ENCODE results near the gene ZNF536. TPM values are rescaled to one million over a fixed set of nuclear protein-coding genes. Genes with fewer than 3 reads are reported as not detected.
"Not testable (repeated sequence)": the region's sequence is repeated elsewhere in the genome, so short reads cannot be mapped to it uniquely, and the experiment has no call there.

ZNF536 gene
- total RNA-seq, 1 donor from 2014 or later = 0.75 TPM

DNA sequence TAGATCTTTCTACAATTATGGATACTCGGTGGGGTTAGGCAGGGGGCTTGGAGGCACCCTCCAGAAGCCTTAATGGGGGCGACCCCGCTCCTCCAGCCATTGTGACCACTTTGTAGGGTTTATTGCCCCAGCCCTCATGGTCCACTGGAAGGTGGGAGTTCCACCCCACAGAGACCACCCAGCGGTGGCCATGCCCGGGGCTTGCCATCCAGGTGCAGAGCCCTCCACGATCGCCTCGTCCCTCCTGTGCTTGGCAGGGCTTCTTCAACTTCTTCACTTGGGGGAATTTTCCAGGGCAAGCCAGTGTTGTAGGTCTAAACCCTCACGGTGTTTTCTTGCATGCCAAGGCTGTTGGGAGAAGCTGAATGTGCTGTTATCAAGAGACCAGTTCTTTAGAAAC is 16.1 kb downstream of the ZNF536 start:
- DNase-seq (ENCODE audit: low read depth) = no peak

DNA sequence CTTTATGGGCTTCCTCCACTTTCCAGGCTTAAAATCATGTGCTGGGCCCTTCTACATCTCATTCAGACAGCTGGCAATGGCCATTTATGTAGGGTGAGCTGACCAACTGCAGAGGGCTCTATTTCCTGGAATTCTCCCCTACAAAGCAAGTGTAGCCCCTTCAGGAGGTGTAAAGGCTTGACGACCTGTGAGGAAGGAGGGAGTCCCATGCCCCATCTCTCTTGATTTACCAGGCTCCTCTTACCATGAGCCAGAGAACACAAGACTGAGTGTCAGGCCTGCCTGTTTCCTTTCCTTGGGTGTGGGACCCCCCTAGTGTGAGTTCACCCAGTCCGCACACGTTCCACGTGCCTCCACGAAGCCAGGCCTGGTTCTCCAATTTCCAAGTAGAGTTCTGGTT is 16.6 kb downstream of the ZNF536 start:
- no peak for DNase-seq (ENCODE audit: low read depth)

DNA sequence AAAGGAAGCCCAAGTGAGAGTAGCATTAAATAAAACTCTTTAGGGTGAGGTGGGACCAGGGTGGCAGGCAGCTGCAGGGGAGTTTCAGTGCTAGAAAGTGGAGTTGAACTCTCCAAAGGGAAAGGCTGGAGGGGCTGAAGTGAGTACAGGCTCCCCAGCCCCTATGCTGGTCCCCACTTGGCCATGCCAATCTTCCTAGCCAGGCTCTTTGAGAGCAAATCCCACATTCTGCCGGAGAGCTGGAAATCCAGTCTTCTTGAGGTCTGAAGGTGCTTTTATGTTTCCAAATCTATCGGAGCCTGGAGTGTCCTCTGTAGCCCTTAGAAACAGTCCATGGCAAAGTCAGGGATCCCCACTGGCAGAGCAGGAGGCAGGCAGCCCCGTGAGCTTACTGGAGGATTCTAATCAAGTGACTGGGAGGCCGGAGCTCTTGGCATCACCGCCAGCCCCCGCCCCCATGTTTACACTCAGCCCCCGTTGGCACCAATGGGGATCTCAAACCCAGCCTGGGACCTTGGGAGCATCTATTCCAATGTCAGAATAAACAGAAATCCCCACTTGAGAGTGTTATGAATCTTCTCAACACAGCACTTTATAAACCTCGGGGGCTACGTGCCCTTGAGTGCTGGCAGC is 18.3 kb downstream of the ZNF536 start:
- no peak for DNase-seq (ENCODE audit: low read depth)

DNA sequence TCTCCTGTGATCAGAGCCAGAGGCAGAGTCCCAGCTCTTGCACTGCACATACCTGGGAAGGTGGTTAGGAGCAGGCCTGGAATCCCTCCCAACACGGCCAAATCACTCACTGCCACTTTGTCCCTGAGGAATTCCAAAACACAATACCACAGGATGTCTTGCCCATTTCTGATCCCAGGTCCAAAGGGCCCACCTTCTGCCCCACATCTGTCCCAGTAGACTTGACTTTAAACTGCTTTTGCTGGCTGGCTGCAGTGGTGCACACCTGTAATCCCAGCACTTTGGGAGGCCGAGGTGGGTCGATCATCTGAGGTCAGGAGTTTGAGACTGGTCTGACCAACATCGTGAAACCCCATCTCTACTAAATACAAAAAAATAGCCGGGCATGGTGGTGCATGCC is 18.9 kb downstream of the ZNF536 start:
- no peak for DNase-seq (ENCODE audit: low read depth)

DNA sequence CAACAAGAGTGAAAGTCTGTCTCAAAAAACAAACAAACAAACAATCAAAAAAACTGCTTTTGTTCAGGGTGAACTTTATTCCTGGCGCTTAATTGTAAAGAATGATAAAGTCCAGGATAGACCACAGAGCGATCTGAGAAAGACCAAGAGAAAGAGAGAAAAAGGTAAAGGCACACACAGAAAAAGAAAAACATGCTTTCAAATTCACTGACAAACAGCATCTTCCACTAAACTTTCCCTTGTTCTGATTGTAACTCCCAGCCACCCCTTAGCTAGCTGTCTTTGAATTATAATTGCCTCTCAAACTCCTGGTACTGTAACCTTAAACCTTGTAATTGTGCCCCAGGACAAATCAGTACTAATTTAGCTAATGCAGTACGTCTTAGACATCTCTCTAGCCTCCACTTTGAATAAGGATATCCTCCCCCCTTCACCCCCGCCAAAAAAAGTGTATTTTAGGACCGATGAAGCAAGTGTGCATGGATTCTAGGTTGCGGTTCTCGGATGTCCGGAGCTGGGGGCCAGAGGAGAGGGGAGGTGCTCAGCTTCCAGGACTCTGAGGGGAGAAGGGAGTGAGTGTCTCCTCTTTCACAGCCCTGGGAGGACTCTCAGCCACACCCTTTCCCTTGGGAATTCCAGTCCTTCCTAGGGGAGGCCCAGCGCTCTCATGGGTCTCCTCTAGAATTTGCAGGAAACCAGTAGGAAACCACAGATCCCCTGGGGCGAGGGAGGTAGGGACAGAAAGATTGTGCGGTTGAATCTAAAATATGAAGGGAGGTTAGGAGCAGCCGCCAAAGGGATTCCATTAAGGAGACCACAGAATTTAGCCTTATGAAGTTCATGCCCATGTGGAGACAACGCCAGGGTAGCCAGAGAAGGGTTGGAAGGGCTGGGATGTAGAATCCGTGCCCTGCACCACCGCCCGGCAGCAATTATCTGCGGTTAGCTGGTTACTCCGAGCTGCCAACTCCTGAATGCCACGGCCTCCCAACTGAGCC is 19.7 kb downstream of the ZNF536 start:
- DNase-seq (ENCODE audit: low read depth) = peak; percentile 3

DNA sequence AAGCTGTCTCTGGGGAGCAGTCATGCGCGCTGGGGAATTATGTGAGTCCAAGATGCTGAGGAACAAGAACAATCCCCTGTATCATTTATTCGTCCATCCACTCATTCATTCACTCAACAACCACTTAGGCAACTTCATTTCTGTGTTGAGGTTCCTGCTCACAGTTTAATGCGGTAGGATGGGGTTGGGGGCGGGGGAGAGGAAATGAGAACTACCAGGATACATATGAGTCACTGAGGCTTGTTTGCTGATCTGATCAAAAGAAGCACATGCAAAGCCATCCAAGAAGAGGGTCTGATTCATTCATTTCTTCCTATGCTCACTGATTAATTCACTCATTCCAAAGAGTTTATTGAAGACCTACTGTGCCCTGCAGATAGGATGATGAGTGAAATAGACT is 20.9 kb downstream of the ZNF536 start:
- DNase-seq (ENCODE audit: low read depth) = peak; percentile 0

DNA sequence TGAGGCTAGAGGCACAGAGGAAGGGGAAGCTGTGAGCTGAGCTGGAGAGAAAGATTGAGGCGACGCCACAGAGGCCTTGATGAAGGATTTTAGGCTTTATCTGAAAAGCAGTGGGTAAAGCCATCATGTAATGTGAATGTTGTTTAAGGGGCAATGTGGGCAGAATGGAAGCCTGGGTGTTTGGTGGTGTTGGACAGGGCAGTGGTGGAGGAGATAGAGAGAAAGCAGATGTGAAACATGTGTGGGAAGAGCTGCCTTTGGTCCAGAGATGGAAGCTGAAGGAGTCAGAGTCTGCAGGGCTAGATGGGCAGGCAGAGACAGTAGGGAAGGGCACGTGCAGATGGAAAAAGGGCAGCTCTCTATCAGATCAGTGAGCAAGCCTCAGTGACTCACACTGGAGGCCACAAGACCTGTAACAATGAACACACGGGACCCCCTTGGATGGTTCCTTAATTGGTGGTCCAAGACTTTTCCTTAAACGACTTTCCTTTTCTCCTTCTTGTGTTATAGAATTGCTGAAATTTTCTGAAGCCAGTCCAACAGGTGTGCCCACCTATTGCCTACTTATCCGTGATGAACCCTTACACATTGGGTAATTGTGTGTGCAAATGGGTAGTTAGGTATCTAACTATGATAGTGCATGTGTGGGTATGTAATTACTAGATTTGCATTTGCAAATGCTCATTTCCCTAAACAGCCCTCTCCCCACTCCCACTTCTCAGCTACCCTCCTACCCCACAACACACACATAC is 21.7 kb downstream of the ZNF536 start:
- no peak for DNase-seq (ENCODE audit: low read depth)

DNA sequence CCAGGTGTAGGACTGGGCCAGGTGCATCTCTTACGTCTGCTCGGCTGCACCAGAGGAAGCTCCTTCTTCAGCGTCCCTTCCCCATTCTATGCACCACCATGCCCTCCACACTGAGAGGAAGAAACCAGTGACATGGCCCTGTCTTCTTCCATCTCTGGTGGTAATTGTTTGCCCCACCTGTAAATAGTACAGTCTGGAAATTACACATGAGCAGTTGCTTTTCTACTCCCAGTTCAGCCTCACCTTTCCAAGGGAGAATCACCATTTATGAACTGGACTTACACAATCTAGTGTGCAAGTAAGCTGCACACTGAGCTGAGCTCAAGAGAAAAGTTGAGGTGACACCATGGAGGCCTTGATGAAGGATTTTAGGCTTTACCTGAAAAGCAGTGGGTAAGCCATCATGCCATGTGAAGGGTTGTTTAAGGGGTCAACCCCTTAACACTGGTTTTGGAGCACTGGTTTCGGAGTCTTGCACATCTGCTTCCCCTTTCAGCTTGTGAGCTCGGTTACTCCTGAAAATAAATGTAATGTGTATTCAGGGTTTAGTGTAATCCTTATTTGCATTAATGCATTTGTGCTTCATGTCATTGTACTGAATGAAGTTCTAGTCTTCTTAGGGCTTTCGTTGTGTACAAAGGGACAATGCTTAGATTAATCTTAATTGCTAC is 22.4 kb downstream of the ZNF536 start:
- no peak for DNase-seq (ENCODE audit: low read depth)

DNA sequence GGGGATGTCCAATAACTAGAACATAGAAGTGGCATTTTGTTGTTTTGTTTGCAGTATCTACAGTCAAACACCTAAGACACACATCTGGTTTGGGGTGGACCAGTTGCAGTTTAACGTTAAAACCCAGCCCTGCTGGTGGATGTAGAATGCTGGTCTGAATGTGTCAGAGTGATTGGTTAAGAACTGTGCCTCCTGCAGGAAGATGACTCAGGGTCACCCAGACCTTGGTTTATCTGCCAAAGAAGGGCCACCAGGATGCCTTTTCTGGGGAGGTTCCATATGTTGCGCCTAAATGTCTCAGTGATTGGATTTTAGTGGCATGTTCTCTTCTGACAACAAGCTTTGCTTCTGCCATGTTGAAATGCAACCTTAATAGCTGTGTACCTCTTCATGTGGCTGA is 23.1 kb downstream of the ZNF536 start:
- no peak for DNase-seq (ENCODE audit: low read depth)

DNA sequence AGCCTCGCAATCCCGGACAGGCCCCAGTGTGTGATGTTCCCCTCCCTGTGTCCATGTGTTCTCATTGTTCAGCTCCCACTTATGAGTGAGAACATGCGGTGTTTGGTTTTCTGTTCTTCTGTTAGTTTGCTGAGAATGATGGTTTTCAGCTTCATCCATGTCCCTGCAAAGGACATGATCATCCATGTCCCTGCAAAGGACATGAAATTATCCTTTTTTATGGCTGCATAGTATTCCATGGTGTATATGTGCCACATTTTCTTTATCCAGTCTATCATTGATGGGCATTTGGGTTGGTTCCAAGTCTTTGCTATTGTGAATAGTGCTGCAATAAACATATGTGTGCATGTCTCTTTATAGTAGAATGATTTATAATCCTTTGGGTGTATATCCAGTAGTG is 26.4 kb downstream of the ZNF536 start:
- DNase-seq (ENCODE audit: low read depth) = not testable (repeated sequence)

DNA sequence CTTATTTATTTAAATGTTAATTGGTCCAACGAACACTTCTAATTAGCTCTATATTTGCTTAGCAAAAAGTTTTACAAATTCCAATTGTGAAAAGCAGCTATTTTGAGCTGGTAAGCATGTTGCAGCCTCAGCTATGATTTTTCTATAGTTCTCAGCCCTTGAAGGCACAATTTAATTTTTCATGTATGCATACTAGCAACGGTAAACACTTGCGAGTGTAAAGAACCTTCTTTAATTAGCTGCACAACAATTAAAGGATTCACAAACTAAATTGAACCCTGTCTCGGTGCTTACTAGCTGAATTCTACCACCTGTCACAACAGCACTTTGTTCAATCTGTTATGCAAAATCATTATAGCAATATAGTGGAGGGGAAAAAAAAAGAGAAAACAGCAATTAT is 29.8 kb downstream of the ZNF536 start:
- DNase-seq (ENCODE audit: low read depth) = no peak

DNA sequence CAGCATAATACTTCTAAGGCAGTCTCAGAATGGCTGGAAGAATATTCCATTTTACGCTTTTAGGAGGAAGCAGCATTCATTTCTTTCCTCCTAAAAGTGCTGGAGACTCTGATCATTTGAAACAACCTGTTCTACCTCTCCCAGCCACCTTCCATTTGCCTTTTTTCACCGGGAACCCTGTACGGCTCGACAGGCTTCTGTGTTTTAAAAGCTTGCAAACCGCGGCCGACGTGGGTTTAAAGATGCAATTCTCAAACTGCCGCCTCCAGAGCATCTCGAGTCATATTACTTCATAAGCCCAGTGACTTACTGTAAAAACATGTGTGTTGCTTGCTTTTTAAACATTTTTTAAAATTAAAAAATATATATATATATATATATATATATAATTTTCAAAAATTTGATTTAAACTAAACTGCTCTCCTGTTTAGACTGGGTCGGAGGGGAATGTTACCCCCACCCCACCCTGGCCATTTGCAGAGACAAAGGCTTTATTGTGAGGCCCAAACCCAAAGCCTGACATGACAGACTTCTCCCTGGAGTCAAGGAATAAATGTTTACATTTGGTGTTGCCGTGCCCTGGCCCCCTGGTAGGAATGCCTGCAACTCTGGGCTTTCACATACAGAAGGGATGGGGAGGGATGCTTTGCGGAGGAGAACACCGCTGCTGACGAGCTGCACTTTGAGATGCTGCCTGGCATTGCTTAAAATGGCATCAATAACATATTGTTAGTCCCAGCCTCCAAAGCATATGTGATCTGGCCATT is 30.4 kb downstream of the ZNF536 start:
- no peak for DNase-seq (ENCODE audit: low read depth)

DNA sequence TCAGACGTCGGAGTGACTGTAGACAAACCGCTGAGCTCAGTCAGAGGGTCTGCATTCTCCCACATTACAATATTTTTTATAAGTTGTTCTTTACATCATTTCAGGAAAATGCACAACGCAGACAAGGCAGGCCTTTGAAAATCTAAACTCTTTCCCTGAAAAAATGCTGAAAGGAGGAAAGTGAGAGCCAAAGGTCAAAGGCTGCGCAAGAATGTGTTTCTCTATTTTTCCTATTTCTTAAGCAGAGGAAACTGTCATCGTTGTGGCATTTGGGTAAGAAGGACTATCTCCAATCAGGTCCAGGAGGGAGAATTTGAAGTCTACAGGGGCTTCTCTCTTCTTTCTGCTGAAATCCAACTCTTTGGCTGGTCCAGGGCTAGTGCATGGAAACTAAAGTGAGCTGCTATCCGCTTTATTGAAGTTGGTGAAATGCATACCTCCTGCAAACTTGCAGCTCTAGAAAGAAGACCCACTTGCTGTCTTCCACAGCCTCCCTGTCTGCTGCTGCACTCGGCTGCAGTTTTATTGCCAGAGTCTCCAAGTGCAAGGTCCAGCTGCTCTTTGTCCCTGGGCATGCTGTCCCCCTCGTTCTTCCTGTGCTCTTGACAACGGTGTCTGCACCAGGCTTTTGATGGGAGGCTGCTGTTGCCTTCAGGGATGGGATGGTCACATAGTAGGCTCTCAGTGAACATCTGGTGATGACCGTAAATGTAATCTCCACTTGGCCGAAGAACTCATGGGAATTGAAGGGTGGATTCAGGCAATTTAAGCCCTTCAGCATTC is 31.2 kb downstream of the ZNF536 start:
- no peak for DNase-seq (ENCODE audit: low read depth)

DNA sequence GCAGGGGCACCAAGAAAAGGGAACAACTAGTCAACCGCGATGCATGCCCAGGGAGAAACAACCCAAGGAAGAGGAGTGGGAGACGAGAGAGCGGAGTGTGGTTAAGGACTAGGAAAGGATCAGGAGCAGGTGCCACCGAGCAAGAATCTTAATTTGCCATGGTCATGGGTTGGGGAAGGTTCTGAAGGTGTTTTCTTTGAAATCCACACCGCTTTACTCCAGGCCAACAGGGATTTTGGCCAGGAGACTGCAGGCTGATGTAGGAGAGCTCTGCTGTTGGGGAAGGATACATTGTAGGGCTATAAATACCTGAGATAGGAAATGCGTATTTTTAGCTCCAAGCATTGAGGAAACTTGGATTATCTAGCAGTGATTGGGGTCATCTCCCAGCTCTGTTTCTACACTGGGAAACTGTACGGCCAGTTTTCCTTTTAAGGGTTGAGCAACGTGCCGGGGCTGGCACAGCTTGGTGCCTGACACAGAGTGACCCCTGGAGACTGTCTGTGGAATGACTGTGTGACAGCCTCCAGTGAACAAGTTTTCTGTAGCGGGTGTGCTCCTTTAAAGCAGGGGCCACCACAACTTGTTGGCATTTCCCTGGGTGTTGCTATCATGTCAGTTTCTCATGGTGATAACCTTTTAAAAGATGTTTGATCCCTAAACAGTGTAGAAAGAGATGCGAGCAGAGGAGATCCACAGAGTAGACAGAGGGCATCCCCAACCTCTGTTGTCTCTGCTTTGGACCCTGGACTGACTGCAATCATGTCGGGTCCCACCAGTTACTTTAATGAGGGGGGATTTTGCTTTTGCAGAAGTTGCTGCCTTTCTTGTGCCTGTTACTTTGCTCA is 34.3 kb downstream of the ZNF536 start:
- DNase-seq (ENCODE audit: low read depth) = no peak

DNA sequence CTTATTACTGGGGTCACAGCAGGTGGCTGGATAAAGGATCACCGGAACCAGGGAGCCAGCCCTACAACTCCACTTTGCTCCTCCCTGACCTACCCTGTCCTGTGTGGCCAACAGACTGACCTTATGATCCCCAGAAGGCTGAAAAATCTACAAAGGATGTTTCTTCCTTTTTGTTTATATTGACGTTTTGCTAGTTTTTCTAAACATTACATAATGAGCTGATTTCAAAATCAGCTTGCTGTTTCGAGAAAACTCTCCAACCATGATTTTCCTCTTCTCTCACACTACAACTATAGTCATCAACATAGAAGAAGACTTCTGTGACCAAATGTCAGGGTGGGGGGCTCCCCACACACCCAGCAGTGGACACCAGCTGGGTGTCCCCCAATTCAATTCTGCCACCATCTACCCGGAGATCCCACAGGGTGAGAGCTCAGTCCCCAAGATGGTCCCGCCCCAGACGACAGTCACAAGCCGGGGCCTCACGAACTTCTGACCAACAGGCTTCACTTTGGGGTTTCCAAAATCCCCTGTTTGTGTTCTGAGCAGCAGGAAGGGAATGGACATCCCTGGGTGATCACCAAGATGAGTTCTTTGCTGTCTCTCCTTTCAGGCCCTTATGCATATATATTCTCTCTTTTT is 35.0 kb downstream of the ZNF536 start:
- DNase-seq (ENCODE audit: low read depth) = no peak

DNA sequence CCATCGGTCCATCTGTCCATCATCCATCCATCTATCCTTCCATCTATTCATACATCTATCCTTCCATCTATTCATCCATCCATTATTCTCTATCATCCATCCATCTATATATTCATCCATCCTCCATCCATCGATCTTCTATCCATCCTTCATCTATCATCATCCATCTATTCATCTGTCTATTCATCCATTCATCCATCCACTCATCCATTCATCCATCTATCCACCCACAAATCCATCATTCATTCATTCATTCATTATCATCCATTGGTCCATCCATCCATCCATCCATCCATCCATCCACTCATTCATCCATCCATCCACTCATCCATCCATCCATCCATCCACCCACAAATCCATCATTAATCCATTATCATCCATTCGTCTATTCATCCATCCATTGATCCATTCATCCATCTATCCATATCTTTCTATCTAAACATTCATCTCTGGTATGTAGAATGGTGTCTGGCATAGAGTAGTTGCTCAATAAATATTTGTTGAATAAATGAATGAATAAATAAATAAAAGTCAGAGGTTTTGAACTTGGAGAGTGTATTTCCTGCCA is 36.6 kb downstream of the ZNF536 start:
- DNase-seq (ENCODE audit: low read depth) = no peak

DNA sequence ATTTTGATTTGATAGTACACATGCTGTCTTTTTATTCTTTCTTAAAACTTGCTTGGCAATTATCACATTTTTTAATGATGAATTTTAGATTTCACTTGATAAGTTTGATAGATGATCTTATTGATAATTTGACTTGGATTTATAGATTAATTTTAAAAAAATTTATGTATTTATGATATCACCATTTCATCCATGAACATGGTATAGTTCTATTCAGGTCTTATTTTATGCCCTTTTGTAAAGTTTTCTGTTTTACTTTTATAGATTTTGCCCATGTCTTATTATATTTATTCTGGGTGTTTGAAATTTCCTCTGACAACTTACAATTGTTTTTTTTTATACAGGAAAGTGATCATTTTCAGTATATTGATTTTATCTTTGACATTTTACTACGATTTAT is 39.5 kb downstream of the ZNF536 start:
- no peak for DNase-seq (ENCODE audit: low read depth)

DNA sequence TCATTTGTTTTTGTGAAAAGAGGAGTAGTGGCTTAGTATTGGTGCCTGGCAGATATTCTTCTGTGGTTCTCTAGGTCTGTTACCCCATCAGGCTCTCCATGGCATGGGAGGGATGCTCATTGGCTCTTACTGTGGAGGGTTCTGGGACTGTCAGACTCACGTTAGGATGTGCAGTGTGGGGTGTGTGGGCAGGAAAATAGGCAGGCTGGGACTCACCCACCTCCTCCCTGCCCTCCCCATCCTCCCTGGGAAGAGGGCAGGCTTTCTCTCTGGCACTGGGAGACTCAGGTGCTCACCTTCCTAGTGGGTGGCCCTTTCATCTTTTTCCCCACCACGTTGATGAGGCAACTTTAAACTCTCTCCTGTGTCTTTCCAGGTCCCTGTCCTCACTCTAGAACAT is 44.2 kb downstream of the ZNF536 start:
- DNase-seq (ENCODE audit: low read depth) = no peak

DNA sequence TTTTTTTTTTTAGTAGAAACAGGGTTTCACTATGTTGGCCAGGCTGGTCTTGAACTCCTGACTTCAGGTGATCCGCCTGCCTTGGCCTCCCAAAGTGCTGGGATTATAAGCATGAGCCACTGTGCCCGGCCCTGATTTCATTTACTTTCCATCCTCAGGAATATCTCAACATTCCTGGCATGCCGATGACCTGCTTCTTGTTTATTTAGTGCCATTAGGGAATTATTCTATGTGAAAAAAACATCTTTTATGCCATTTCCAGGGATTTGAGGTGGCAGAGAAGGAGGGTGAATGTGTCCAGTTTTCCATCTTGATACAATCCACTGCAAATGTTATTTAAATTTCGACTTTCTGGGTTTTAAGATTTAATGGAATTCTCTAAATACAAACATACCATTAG is 45.0 kb downstream of the ZNF536 start:
- not testable (repeated sequence) for DNase-seq (ENCODE audit: low read depth)
